Measurements from ENCODE around the gene SLX9.
"Not testable (repeated sequence)": the region's sequence is repeated elsewhere in the genome, so short reads cannot be mapped to it uniquely, and the experiment has no call there.

The SLX9 gene

DNA sequence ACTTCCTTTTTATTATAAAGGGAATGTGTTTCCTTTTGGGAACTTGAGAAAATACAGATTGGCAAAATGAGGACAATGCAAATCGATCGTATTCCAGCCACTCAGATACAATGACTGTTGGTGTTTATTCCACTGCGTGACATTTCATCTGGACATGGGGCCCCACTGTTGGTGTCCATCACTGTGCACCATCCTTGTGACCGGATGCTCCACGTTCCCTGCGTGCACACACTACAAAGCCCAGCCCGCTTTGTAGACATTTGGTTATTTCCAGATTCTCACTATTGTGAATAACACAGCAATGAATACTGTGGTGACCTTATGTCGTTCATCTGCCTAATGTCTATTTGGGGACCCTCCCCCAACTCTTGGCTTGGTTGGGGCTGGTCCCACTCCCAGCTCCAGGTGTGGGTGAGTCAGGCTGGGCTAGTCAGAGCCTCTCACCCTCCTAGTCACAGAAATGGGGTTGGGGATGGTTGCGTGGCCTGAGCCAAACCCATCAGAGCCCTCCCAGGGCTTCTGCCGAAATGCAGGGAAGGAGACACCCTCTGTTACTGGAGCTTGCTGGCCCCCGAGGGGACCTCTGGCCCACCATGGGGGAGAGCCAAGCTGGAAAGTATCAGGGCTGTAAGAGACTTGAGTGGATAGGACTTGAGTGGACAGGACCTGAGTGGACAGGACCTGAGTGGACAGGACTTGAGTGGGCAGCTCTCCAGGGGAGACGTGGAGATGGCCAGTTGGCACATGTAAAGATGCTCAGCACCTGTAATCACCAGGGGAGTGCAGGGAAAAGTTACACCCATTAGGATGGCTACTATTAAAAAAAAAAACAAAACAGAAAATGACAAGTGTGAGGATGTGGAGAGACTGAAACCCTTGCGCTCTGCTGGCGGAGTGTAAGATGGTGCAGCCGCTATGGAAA is 77.5 kb downstream of the SLX9 start:
- DNase-seq (ENCODE audit: low read depth in 3 of 3) = no peak

- DNase-seq (ENCODE audit: low read depth in 3 of 3) = no peak
Measured at GRCh38 chr21:45018131-45019075, 78.6 kb downstream of the SLX9 start.

DNA sequence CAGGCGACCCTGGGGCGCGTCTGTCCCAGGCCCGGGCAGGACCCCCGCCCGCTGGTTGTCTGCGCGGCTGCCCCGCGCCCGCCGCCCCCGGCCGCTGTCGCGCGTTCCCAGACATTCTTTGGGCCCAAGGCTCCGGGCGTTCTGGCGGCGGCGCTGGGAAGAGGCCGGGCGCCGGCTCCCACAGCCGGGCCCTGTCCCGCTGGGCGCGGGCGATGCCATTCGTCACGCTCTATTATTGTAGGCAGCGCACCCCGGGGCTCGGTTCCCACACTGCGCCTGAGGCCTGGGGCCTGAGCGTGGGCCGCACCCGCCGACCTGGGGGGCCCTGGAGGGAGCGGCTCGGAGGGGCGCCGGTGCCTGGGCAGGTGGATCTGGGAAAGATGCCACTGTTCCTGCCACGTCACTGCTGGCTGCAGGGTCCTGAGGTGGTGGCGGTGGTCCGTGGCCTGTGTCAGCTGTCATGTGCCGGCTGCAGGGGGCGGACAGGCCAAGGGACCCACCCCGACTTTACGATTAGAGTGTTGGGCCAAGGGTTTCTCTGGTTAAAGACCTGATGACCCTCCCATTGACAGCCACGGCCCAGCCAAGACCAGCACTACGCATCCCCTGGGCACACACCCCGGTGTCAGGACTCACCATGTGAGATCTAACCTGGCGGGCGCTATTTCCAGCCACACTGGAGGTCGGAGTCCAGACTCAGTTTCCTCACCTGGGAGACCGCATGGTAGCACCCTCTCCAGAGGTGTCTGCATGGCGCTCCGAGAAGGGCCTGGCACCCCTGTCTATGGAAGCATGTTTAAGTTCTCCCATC is 79.5 kb downstream of the SLX9 start:
- no peak for DNase-seq (ENCODE audit: low read depth in 3 of 3)

GRCh38 chr21:45019887-45020537 is 80.2 kb downstream of the SLX9 start:
- DNase-seq (ENCODE audit: low read depth in 3 of 3) = no peak

DNA sequence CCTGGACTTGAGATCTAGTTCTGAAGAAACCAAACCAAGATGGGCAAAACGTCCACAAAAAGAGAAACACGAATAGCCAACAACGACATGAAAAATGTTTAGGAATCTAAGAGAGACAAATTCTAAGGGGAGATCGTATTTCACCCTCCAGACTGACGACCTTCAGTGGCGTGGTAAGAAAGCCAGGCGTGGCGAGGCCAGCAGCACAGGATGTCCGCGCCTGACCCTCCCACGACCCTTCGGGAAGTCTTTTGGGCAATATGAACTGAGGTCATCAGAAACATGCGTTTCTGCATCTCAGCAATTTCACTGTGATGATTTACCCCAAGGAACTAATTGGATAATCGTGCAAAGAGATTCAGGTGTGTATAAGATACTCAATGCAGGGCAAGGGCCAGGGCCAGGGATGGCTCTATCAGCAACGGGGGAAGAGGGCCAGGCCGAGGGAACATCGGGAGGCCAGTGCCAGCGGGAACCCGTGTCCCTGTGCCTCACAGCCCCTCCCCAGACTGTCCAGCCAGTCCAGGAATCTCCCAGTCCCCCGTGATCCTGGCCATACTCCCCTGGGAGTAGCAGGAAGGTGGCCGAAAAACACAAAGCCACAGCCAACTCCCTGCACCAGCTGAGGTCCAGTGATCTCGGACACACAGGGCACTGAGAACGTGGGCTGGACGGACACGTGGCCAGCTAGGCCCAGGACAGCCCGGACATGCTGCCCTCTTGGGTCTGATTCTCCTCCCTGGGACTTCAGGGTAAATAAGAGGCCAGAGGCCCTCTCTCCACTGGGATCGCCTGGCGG is 81.0 kb downstream of the SLX9 start:
- no peak for DNase-seq (ENCODE audit: low read depth in 3 of 3)

- no peak for DNase-seq (ENCODE audit: low read depth in 3 of 3)
Measured at GRCh38 chr21:45021428-45022347, 81.9 kb downstream of the SLX9 start.

GRCh38 chr21:45022348-45022675 is 82.5 kb downstream of the SLX9 start:
- DNase-seq (ENCODE audit: low read depth in 3 of 3) = no peak

DNA sequence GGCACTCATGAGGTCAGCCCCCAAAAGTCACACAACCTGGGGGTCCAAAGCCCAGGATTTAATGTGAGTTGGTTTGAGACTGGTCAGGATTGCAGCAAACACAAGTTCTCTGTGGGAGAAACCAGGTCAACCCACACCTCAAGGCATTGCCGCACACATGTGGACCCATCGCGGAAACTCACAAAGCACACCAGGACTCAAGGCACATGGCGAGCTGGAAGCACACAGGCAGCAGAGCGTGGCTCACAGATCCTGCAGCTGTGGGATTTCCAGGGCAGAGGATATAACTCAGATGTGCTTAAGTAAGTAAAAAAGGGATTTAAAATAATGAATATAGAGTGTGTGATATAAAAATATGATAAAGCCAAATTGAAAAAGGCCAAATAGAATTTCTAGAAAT is 82.9 kb downstream of the SLX9 start:
- no peak for DNase-seq (ENCODE audit: low read depth in 3 of 3)

DNA sequence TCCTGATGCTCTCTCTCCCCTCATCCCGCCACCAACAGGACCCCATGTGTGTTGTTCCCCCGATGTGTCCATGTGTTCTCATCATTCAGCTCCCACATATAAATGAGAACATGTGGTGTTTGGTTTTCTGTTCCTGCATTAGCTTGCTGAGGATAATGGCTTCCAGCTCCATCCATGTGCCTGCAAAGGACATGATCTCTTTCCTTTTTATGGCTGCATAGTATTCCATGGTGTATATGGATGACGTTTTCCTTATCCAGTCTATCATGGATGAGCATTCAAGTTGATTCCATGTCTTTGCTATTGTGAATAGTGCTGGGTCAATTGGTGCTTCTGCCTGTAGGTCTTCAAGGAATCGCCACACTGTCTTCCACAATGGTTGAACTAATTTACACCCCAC is 84.7 kb downstream of the SLX9 start:
- DNase-seq (ENCODE audit: low read depth in 3 of 3) = not testable (repeated sequence)

DNA sequence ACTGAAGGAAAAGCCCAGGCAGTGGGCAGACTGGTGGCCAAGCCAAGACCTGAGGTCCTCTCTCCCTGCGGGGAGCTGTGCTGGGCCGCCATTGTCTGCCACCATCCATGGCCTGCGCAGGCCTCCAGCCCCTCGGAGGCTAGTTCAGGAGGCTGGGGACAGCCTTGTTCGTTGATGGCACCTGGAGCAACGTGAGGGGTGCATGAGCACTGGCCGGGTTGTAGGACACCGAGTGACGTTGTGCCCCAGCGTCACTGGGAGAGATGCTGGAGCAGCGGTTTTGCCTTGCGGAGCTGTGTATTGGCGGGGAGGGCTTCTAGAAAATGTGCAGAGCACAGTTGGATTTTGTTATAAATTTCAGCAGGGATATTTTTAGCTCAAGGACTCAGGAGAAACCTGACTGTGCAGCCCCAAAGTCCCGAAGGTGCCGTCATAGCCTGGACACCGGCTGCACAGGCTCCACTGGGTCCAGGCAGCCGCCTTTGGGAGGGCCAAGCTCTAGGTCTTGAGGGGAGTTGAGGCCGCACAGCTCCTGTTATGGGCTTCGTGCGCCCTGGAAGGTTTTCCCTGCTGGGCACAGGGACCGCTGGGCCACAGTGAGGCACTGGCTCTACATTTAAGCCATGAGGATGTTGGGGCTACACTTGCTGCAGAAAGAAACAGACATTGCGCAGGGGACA is 86.4 kb downstream of the SLX9 start:
- no peak for DNase-seq (ENCODE audit: low read depth in 3 of 3)

Measured in stimulated activated CD4-positive, alpha-beta T cell treated with anti-CD3 and anti-CD28 coated beads, TNF-alpha, amount 100 ng/mL, for 4 hours (primary cell).